HL-60/S4 (cell line): ENCODE measurements around the gene GTPBP6.
"Not testable (repeated sequence)": the region's sequence is repeated elsewhere in the genome, so short reads cannot be mapped to it uniquely, and the experiment has no call there.

Source experiments
- in situ Hi-C: fragments of 300-500 bp; cut with MboI; formaldehyde crosslinking; loops from 2 replicates; pipeline ENCODE4 v1.14.3; 2022; ENCODE audit warnings: low sequenced_read_pairs

GTPBP6 gene

DNA sequence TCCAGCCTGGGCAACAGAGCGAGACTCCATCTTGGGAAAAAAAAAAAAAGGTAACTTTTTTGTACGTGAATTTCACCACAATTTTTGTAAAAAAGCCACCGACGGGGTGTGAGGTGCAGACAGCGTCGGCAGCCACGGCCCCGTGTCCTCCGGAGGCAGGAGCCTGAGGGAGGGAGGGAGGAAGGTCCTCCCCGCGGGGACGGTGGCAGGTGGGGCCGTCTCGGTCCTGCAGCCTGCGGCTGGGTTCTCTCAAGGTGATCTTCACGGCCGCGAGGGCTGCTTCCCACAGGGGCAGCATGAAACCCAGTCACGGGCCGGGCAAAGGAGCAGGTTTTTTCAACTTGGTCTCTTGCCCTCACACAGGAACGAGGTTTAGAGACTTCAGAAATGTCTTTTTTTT lies 23.5 kb downstream of the GTPBP6 start:
- in situ Hi-C loops: no loop called here

DNA sequence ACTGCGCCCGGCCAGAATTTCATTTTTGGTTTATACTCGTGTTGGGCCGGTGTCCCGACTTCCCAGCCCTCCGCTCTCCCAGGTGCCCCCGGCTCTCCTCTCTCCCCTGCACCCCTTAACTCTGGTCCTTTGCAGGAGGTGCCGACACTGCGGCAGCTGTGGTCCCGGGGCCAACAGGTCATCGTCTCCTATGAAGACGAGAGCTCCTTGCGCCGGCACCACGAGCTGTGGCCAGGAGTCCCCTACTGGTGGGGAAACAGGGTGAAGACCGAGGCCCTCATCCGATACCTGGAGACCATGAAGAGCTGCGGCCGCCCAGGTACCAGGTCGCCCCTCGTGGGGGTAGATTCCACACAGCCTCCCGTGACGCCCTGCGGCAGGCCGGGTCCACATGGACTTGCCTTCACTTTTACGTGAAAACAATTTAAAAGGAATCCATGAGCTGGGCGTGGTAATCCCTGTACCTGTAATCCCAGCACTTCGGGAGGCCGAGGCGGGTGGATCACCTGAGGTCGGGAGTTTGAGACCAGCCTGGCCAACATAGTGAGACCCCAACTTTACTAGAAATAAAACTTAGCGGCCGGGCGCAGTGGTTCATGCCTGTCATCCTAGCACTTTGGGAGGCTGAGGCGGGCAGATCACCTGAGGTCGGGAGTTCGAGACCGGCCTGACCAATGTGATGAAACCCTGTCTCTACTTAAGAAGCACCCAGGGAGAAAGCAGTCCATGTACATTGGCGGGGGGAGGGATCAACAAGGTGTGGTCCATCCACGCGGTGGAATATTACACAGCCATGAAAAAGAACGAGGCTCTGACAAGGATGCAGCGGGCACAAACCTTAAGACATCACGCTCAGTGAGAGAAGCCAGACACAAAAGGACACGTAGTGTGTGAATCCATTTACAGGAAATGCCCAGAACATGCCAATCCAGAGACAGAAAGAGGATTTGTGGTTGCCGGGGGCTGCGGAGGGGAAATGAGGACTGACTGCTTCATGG lies 25.4 kb downstream of the GTPBP6 start:
- in situ Hi-C loops: no loop called here

DNA sequence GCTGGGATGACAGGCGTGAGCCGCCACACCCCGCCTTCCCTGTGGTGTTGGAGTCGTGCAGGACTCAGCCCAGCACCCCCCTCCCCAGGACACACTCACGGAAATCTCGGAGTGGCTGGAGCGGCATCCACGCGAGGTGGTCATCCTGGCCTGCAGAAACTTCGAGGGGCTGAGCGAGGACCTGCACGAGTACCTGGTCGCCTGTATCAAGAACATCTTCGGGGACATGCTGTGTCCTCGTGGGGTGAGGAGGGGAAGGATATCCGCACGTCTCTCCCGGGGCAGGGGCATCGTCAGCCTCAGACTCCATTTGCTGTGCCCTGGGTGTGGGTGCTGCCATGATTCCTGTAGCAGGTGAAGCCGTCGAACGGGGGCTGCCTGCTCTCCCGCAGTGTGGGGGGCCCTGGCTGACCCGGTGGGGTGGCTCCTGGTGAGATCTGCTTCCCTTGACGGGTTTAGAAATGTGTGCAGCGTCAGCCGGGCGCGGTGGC lies 27.1 kb downstream of the GTPBP6 start:
- in situ Hi-C loops: no loop called here

DNA sequence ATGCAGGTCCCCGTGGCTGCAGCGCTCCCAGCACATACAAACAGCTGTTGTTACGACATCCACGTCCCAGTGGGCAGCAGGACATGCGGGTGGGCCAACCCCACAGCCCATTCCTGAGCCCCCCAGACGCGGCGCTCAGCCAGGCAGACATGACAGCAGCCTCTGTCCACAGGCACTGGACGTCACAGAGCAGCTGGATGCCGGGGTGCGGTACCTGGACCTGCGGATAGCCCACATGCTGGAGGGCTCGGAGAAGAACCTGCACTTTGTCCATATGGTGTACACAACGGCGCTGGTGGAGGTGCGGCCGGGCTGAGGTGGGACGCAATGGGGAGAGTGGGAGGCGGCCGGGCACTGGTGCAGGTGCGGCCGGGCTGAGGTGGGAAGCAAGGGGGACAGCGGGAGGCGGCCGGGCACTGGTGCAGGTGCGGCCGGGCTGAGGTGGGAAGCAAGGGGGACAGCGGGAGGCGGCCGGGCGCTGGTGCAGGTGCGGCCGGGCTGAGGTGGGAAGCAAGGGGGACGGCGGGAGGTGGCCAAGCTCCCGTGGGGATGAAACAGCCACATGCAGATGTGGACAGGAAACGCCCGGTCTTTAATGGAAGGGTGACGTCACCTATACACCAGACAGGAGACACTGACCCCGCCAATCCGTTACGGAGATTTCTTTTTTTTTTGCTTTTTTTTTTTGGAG lies 28.0 kb downstream of the GTPBP6 start:
- in situ Hi-C loops: no loop called here

DNA sequence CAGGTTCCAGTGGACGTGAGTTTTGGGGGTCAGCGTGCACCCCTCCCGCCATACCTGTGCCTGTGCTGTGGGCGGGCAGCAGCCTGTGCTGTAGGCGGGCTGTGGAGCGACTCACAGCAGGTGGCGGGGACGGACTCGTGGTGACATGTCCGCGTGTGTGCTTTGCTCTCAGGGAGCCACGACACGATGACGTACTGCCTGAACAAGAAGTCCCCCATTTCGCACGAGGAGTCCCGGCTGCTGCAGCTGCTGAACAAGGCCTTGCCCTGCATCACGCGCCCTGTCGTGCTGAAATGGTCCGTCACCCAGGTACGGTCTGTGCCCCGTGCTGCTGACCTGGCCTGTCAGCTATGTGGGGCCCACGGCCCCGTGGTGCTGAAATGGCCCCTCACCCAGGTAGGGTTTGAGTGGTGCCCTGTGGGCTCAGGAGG lies 30.0 kb downstream of the GTPBP6 start:
- in situ Hi-C loops: no loop called here

DNA sequence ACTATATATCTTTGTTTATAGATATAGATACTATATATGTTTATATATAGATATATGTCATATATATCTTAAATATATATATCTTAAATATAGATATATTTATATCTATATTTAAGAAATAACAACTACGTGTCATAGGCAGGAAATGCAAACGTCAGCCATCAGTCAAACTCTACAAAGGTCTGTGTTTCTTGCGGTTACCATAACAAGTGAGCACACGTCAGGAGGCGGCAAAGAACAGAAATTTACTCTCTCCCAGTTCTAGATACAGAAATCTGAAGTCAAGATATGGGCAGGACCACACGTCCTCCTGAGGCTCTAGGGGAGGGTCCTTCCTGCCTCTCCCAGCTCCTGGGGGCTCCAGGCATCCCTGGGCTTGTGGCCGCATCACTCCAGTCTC lies 30.9 kb downstream of the GTPBP6 start:
- in situ Hi-C loops: no loop called here

DNA sequence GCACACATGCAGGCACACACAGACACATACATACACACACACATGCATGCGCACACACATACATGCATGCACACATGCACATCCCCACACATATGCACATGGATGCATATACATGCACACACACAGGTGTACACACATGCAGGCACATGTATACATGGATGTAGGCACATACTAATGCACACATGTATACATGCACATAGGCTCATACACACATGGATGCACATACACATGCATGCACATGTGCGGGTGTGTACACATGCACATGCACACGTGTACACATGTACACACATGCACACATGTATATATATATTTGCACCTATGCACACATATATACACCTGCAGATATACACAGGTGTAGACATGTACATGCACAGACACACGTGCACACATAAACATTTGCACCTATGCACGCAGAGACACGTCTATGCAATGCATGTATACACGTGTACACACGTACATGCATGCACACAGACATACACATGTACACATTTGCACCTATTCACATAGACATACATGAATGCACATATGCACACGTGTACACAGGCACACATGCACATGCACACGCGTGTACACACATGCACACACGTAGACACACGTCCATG lies 33.4 kb downstream of the GTPBP6 start:
- in situ Hi-C loops: no loop called here

DNA sequence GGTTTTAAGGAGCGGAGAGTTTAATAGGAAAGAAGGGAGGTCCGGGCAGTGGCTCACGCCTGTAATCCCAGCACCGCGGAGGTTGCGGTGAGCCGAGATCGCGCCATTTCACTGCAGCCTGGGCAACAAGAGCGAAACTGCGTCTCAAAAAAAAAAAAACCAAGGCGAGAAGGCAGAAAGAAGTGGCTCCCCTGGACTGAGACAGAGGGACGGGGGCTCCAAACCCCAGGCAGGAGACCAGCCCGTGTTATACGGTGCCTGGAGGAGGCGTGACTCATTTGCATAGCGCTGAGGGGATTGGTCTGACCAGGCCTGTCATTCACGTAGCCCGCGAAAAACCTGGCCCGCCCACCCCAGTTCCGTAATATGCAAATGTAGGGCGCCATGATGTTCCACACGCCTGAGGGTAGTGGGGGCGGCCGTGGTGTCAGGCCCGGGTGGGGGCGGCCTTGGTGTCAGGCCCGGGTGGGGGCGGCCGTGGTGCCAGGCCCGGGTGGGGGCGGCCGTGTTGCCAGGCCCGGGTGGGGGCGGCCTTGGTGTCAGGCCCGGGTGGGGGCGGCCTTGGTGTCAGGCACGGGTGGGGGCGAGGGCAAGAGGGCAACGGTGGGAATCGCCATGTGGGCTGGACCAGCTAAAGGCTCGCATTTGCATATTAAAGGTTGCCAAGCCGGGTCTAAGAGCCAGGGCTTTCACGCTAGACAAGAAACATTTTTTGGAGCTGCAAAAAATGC lies 35.3 kb downstream of the GTPBP6 start:
- in situ Hi-C loops: no loop called here

DNA sequence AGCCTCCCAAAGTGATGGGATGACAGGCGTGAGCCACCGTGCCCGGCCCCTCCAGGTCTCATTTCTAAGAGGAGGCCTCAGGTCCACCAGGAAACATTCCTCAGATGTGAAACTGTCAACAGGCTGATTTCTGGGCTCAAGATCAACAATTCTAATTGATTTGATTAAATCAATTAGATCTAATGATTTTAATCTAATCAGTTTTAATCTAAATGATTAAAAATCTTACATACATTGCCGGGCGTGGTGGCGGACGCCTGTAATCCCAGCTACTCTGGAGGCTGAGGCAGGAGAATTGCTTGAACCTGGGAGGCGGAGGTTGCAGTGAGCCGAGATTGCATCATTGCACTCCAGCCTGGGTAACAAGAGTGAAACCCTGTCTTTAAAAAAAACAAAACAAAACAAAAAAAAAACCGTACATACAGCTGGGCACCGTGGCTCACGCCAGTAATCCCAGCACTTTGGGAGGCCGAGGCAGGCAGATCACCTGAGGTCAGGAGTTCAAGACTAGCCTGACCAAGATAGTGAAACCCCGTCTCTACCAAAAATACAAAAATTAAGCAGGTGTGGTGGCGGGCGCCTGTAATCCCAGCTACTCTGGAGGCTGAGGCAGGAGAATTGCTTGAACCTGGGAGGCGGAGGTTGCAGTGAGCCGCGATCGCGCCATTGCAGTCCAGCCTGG lies 36.5 kb downstream of the GTPBP6 start:
- in situ Hi-C loops: not testable (repeated sequence)

DNA sequence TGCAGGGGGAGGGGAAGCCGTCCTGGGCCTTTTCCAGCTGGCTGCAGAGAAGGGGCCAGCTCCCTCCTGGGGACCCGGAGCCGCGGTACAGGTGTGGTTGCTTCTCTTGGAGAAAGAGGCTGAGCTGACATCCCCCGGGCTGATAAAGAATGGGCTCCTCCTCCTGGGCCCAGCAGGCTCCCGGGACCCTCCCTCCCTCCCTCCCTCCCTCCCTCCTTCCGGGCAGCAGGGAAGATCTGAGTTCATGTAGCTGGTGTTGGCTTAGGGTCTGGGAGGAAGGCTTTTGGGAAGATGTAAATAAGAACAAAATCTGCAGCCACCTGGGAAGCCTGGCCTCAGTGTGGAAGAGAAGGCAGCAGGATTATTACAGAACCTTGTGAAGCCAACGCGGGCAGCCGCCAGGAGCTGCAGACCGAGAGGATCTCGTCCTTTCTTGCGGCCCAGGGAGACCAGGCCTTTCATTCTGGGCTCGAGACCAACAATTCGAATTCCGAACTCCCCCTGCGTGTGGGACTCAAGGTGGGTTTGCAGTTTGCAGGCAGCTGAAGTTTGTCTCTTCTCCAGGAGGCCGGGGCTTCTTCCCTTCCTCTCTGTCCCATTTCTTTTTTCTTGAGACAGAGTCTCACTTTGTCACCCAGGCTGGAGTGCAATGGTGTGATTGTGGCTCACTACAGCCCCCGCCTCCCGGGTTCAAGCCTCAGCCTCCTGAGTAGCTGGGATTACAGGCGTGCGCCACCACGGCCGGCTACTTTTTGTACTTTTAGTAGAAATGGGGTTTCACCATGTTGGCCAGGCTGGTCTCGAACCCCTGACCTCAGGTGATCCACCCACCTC lies 37.2 kb downstream of the GTPBP6 start, which contains the start of gene PLCXD1:
PLCXD1 (plus strand) TSS at position 216 of the 834 bp plus-strand sequence. CDS start 2,807 bp downstream, outside the sequence.
- in situ Hi-C loops: no loop called here

DNA sequence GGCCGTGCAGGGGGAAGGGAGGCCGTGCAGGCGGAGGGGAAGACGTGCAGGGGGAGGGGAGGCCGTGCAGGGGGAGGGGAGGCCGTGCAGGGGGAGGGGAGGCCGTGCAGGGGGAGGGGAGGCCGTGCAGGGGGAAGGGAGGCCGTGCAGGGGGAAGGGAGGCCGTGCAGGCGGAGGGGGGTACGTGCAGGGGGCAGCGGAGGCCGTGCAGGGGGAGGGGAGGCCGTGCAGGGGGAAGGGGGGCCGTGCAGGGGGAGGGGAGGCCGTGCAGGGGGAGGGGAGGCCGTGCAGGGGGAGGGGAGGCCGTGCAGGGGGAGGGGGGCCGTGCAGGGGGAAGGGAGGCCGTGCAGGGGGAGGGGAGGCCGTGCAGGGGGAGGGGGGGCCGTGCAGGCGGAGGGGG lies 37.9 kb downstream of the GTPBP6 start:
- in situ Hi-C loops: not testable (repeated sequence)

DNA sequence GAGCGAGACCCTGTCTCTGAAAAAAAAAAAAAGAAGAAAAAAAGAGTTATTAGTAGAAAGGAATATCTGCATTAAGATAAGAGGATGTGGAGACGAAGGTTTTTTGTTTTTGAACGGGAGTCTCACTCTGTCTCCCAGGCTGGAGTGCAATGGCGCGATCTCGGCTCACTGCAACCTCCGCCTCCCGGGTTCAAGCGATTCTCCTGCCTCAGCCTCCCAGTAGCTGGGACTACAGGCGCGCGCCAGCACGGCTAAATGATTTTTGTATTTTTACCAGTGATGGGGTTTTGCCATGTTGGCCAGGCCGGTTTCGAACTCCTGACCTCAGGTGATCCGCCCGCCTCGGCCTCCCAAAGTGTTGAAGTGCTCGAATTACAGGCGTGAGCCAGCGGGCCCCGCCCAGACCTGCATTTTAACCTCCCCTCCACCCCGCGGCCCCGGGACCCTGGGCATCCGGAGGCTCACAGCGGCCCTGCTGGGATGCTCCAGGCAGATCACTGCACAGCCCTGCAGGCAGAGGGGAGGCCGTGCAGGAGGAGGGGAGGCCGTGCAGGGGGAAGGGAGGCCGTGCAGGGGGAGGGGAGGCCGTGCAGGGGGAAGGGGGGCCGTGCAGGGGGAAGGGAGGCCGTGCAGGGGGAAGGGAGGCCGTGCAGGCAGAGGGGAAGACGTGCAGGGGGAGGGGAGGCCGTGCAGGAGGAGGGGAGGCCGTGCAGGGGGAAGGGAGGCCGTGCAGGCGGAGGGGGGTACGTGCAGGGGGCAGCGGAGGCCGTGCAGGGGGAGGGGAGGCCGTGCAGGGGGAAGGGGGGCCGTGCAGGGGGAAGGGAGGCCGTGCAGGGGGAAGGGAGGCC lies 38.6 kb downstream of the GTPBP6 start:
- in situ Hi-C loops: not testable (repeated sequence)

DNA sequence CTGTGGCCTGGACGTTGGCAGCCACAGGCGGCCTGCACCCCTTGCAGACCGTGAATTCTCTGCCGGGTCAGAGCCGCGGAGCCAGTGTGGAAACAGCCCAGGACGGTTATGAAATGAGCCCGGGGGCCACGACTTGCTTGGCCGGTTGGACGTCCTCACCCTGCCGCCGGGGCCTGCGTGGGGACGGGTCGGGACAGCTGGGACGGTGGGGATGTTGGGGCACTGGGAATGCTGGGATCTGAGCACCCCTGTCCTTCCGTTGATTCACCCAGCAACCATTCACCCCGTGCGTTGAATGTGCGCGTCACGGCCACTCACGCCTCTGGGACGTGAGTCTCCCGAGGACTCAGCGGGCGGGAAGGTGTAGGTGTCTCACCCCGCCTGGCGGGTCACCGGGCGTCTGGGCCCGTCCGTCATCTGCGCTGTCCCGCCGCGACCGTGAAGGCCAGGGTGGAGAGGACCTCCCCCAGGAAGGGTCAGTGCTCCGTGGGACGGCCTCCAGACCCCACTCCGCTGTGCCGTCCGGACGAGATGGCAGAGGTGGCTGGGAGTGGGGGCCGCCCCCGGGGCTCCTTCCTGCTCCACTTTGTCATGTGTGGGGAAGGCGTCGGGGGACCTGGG lies 41.9 kb downstream of the GTPBP6 start:
- in situ Hi-C loops: no loop called here

DNA sequence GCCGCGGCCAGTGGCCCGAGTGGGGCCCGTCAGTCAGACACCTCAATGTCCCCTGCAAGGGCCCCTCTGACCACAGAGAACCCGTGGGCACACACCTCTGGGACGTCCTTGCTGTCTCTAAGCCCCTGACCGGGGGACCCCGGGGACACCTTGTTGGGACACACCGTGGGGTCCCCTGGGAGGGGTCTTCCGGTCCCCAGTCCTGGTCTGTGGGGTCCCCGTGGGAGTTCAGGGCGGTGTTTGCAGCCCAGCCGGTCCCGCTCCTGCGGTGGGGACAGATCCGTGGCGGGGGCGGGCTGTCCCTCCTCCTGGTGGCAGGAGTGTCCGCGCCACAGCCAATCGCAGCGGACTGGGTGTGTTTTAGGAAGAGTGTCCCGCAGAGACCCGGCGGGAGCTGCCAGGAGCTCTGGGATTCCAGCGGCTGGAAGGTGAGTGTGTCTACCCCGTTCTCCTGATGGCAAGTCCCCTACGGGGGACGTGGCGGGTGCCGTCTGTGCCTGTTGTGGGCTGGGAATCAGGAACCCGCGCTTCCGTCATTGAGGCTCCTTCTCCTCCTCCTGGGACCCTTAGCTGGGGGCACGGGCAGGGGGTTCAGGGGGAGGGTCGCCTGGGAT lies 42.5 kb downstream of the GTPBP6 start:
- in situ Hi-C loops: no loop called here

DNA sequence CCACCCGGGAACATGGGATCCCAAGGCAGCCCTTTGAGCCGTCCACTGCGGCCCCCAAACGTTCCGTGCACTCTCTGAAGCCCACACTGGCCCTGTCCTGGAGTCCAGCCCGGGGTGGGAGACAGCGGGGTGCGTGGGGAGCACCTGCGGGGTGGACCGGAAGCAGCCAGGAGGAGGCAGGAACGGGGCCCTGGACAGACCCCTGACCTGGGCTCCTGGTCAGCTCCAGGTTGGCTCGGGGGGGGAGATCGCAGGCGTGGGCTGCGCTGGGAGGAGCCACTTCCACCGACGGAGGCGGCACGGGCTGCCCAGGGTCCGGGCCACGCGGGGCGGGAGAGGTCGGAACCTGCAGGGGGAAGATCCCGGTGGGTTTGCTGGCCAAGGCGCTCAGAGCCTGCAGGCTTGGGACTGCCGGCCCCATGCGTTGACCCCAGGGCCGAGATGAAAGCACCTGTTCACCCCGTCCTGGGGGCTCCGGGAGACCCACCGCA lies 43.1 kb downstream of the GTPBP6 start:
- in situ Hi-C loops: no loop called here

DNA sequence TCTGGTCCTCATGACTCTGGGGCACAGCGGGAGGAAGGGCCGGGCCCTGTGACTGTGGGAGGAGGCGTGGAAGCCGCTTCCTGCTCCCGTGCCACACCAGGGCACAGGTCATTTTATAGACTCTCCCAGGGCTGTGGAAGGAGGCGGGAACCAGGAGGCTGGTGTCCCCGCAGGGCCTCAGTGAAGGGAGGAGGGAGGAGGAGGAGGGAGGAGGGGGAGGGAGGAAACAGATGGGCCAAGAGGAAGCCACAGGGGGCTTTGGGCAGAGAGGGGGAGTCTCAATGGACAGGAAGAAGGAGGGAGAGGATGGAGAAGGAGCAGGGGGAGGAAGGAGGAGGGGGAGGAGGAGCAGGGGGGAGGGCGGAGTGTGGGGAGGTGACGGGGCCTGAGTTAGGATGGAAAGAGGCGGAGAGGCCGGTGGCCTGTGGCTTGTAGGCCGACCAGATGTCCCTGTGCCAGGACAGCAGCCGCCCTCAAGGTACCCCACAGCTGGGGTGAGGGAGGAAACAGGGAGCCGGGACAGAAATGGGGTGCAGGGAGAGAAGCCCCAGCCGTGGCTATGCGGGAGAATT lies 43.6 kb downstream of the GTPBP6 start:
- in situ Hi-C loops: no loop called here

DNA sequence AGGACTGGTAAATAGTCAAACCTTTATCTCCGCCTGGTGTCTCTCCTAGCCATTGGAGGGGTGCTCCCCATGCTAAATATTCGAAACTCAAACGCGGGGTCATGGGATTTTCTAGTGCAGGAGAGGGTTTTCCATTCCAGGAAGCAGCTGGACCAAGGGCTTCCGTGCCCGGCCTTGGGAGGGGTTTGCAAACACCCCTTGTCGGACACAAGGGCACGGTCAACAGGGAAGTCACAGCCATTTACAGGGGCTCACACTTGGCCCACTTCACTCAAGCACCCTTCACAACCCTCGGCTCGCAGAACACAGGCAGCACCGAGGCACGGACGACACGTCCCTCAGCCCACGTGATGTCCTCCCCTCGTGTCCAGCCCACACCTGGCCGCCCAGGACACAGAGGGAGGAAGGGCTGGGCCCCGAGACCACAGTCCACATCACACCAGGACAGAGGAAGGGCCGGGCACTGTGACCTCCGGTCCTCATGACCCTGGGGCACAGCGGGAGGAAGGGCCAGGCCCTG lies 47.7 kb downstream of the GTPBP6 start:
- in situ Hi-C loops: no loop called here
